HCT116 (cell line): Measurements from ENCODE around the gene CYP2D6. TPM values are rescaled to one million over a fixed set of nuclear protein-coding genes. Genes with fewer than 3 reads are reported as not detected.

Experiments used
- ATAC-seq: fragments of 200-7000 bp; cut with Tn5 transposase; 2 replicates; pipeline ENCODE4 v1.9.1; 2020; ENCODE audit warnings: mild to moderate bottlenecking, moderate library complexity
- BruUV-seq: library from RNA; stranded (reverse); fragments of 400-500 nt; replicated peaks from 2 replicates; lab custom pipeline; 2021; lab: Mats Ljungman, UMichigan
- CTCF ChIA-PET: fragments of 300-600 bp; sonication (Branson Sonifier 250); formaldehyde crosslinking; loops from one replicate; lab custom pipeline; 2021; ENCODE audit warnings: antibody characterized with exemption; lab: Charles Lee
- POLR2A ChIA-PET: fragments of 300-600, 350-600 bp; sonication (Branson Sonifier 250); formaldehyde crosslinking; loops from one replicate; lab custom pipeline; 2021; ENCODE audit warnings: antibody characterized with exemption; lab: Charles Lee
- RAD21 ChIA-PET, 2 experiments: fragments of 300-600 bp; sonication (Branson Sonifier 250); formaldehyde crosslinking; loops; one replicate each; lab custom pipeline; 2023; ENCODE audit warnings: low total read pairs in 2 of 2; ENCODE audit not compliant: uncharacterized antibody in 2 of 2, unreplicated experiment in 2 of 2, low non-redundant PET in 1 of 2; lab: Charles Lee
- DNase-seq: peaks from one replicate; pipeline ENCODE4 v3.0.0-alpha.2; 2010; ENCODE audit warnings: low read depth, low spot score
- H2AFZ ChIP-seq: fragments of 200-600 bp; shearing (Covaris generic), sonication (generic); 2 replicates; pipeline ENCODE4 v1.6.1; 2017; ENCODE audit warnings: low read depth, mixed run types, mixed read lengths, antibody characterized with exemption, low read length; ENCODE audit not compliant: poor library complexity, severe bottlenecking
- H3K27ac ChIP-seq: 2 replicates; pipeline ENCODE4 v1.5.1; 2012; ENCODE audit warnings: low read depth, low read length
- H3K27me3 ChIP-seq: fragments of 200-600 bp; sonication (generic); 2 replicates; pipeline ENCODE4 v1.6.1; 2016; ENCODE audit warnings: mixed run types, low read length, mixed read lengths; ENCODE audit not compliant: insufficient read depth
- H3K36me3 ChIP-seq, 2 experiments: fragments of 200-500 bp in 1 of 2; fragments of 200-600 bp in 1 of 2; sonication (Bioruptor generic) in 1 of 2; sonication (generic) in 1 of 2; 2 replicates each; pipeline versions ENCODE4 v1.5.1 to v1.6.1; 2014 to 2016; ENCODE audit warnings: low read length in 2 of 2, inconsistent platforms in 1 of 2, mixed read lengths in 1 of 2, mixed run types in 1 of 2; ENCODE audit not compliant: insufficient read depth in 2 of 2, control insufficient read depth in 1 of 2
- H3K4me1 ChIP-seq, 2 experiments: fragments of 200-600 bp in 1 of 2; sonication (generic) in 1 of 2; 2 replicates each; pipeline versions ENCODE4 v1.5.1 to v1.6.1; 2012 to 2017; ENCODE audit warnings: low read length in 2 of 2, inconsistent platforms in 1 of 2, mild to moderate bottlenecking in 1 of 2, mixed read lengths in 1 of 2, mixed run types in 1 of 2, moderate library complexity in 1 of 2; ENCODE audit not compliant: insufficient read depth in 2 of 2, control insufficient read depth in 1 of 2
- H3K4me2 ChIP-seq: fragments of 200-600 bp; sonication (generic); 2 replicates; pipeline ENCODE4 v1.6.1; 2017; ENCODE audit warnings: mixed run types, low read length, mixed read lengths
- H3K4me3 ChIP-seq, 2 experiments: fragments of 200-600 bp in 1 of 2; sonication (generic) in 1 of 2; replicated peaks in 1 of 2; 2 replicates each; pipeline ENCODE4 v1.5.1; 2011 to 2016; ENCODE audit warnings: low read length in 2 of 2, control low read depth in 1 of 2, low read depth in 1 of 2, mild to moderate bottlenecking in 1 of 2, mixed read lengths in 1 of 2, mixed run types in 1 of 2
- H3K79me2 ChIP-seq: fragments of 200-600 bp; sonication (generic); 2 replicates; pipeline ENCODE4 v1.6.1; 2017; ENCODE audit warnings: mild to moderate bottlenecking, mixed run types, low read length, moderate library complexity, mixed read lengths; ENCODE audit not compliant: insufficient read depth
- H3K9ac ChIP-seq: fragments of 200-600 bp; sonication (generic); 2 replicates; pipeline ENCODE4 v1.6.1; 2016; ENCODE audit warnings: low read length, mixed read lengths
- H3K9me2 ChIP-seq: fragments of 200-600 bp; sonication (generic), shearing (Covaris generic); 2 replicates; pipeline ENCODE4 v1.6.1; 2017; ENCODE audit warnings: mixed run types, mild to moderate bottlenecking, moderate library complexity; ENCODE audit not compliant: insufficient read depth
- H3K9me3 ChIP-seq, 2 experiments: fragments of 200-500 bp in 1 of 2; fragments of 200-600 bp in 1 of 2; sonication (Bioruptor generic) in 1 of 2; sonication (generic) in 1 of 2; 2 replicates each; pipeline ENCODE4 v1.6.1; 2014 to 2017; ENCODE audit warnings: low read length in 2 of 2, mixed read lengths in 2 of 2, inconsistent platforms in 1 of 2, low read depth in 1 of 2, mild to moderate bottlenecking in 1 of 2, mixed run types in 1 of 2, moderate library complexity in 1 of 2; ENCODE audit not compliant: control insufficient read depth in 1 of 2, insufficient read depth in 1 of 2
- H4K20me1 ChIP-seq: fragments of 200-600 bp; sonication (generic), shearing (Covaris generic); 2 replicates; pipeline ENCODE4 v1.6.1; 2017; ENCODE audit warnings: mixed run types, mild to moderate bottlenecking, moderate library complexity; ENCODE audit not compliant: insufficient read depth
- ATF3 ChIP-seq: IDR thresholded peaks from 2 replicates; pipeline ENCODE4 v1.6.1; 2012
- CTCF ChIP-seq, 3 experiments: fragments of 200-600 bp in 1 of 3; sonication (generic) in 1 of 3; IDR thresholded peaks in 2 of 3; conservative IDR thresholded peaks in 1 of 3; 2 replicates each; pipeline ENCODE4 v1.5.1; 2012 to 2017; ENCODE audit warnings: low read depth in 2 of 3, low read length in 2 of 3, antibody characterized with exemption in 1 of 3, borderline replicate concordance in 1 of 3, control low read depth in 1 of 3, mild to moderate bottlenecking in 1 of 3, mixed read lengths in 1 of 3, mixed run types in 1 of 3, moderate library complexity in 1 of 3; ENCODE audit not compliant: insufficient read depth in 1 of 3
- FOSL1 ChIP-seq: IDR thresholded peaks from 2 replicates; pipeline ENCODE4 v1.6.1; 2012; ENCODE audit warnings: low read depth
- SIN3A ChIP-seq: IDR thresholded peaks from 2 replicates; pipeline ENCODE4 v1.6.1; 2012; ENCODE audit warnings: low read depth
- TCF7L2 ChIP-seq: IDR thresholded peaks from 2 replicates; pipeline ENCODE4 v1.7.0; 2011; ENCODE audit warnings: borderline replicate concordance, inconsistent platforms; ENCODE audit not compliant: insufficient read depth, insufficient read length; ENCODE audit errors: extremely low read depth
- intact Hi-C: fragments of 100-400 bp; cut with micrococcal nuclease; formaldehyde crosslinking; loops from 2 replicates; pipeline ENCODE4 v1.10.0; 2022
- total RNA-seq: library from RNA; stranded (reverse); gene quantifications from one replicate; pipeline ENCODE4 v1.2.1, GENCODE V29; 2021; ENCODE audit not compliant: unreplicated experiment

CYP2D6 gene
- total RNA-seq, 1 experiment from 2014 or later, result 1.9 TPM

GRCh38 chr22:42151924-42152635 lies 21.5 kb upstream of the CYP2D6 start:
- Histone ChIP-seq H3K9me2 (no peaks in the 10 kb centered on the region), H3K79me2 (no peaks in the 10 kb centered on the region), H3K36me3 (0 out of 4 replicates have a peak, but pooled peaks cover 0 to 3% of the 10 kb centered on the region in 2 experiments), H3K4me1 (peaks cover 0 to 13% of the 10 kb centered on the region in 2 experiments; a peak in 2 of 4 replicates), H3K27ac (no peak overlapping the region), H4K20me1 (no peaks in the 10 kb centered on the region), H3K9ac (no peak overlapping the region)
- POLR2A ChIA-PET, result no interaction called here
- intact Hi-C loops, result no loop called here
- peak; percentile 62 for ATAC-seq
- no peak for TF ChIP-seq TCF7L2
- no peak for TF ChIP-seq SIN3A
- no peak for TF ChIP-seq CTCF (IDR thresholded peaks at IDR 0.05 in 2 of 3, conservative IDR thresholded peaks at IDR 0.05 in 1 of 3; ENCODE audit: borderline replicate concordance in 1 of 3, insufficient read depth in 1 of 3, low read depth in 2 of 3, low read length in 2 of 3)
- no peak for TF ChIP-seq FOSL1
- no peak for TF ChIP-seq ATF3
- TF ChIP-seq, all 23 proteins: peak for 0
- Histone ChIP-seq H3K27me3 (no peaks in the 10 kb centered on the region), H2AFZ (no peak overlapping the region), H3K9me3 (no peaks in the 10 kb centered on the region), H3K4me2 (no peak overlapping the region), H3K4me3 (no peak overlapping the region)
- no TSS peak for BruUV-seq
- ChIA-PET CTCF (no interaction called here), RAD21 (no interaction called here)
- no peak for DNase-seq
